Activated CD4-positive, CD25-positive, alpha-beta regulatory T cell (primary cell): ENCODE results near the gene TLR4.

ENCODE experiments used
- DNase-seq, 4 experiments: peaks; one replicate each; lab custom pipeline; 2025; lab: John Stamatoyannopoulos, UW

Gene TLR4

GRCh38 chr9:117704024-117704575 is at the start of gene TLR4:
Gene TLR4 (plus strand): TSS chr9:117704403. CDS start chr9:117704473, 70 bp downstream.
- DNase-seq = no peak

GRCh38 chr9:117656002-117656401 is 48.2 kb upstream of the TLR4 start:
- no peak for DNase-seq

DNA sequence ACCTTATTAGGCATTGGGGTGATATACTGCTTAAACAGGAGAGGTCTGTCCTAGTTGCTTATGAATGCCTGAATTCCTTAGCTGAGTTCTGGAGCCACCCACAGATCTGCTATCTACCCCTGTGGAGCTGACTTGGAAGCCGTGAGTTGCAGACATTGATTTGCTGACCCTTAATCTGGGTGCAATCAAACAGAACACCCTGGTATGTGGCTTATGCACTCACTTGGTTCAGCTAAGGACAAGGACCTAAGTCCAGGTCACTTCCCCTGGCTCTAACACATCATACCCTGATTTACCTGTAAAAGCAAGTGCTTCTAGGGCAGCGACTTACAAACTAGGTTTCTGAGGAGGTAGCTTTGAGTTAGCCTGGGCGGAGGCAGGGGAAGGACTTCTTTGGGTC is 41.6 kb upstream of the TLR4 start:
- DNase-seq = no peak

- DNase-seq = no peak
Measured at GRCh38 chr9:117664419-117664818, 39.8 kb upstream of the TLR4 start.

- DNase-seq = no peak
Measured at GRCh38 chr9:117665601-117666385, 38.4 kb upstream of the TLR4 start.

DNA sequence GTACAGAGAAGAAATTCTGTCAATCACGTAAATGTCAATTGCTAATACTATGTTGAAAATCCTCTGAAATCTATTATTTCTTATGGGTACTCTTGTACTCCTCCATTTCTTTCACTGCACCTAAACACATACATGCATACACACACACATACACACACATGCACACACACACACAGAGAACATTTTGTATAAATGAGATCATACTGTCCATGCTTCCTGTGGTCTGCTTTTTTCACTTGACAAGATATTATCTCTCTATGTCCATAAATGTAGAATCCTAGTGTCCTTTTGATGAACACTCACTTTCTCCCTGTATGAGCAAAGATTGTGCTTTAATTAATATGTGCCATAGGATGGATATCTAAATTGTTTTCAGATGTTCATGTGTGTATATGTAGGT is 32.7 kb upstream of the TLR4 start:
- no peak for DNase-seq

DNA sequence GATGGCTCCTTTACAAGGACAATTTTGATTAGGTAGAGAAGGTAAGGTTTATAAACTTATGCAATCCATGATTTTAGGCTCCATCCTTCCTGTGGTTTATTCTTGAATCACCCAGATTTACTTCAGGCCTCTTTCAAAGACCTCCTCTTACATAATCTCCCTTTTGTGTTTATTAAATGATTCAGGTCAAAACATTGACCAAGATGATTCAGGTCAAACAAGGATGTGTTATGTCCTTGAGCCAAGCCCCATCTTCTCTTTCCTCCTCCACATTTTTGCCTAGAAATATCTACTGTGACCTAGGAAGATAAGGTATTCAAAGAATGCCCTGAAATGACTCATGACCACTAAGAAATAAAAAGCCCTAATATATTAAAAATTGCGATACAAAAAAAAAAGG is 31.8 kb upstream of the TLR4 start:
- no peak for DNase-seq

DNA sequence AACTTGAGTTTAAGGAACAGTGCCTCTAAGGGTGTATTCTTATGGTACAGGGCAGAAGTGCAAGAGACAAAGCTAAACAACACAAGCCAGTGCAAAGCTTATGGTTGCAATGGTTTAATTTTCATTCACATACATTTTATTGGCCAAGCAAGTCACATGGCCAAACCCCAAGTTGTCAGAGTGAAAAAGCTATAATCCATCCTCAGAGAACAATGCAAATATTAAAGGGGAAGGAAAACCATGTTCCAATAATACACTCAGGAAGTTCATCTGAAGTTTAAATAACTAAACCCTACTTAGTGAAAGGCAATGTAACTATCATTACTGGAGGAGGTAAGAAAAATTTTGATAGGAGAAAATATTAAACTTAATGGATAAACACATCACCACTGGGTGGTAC is 26.6 kb upstream of the TLR4 start:
- no peak for DNase-seq

GRCh38 chr9:117678871-117679270 is 25.3 kb upstream of the TLR4 start:
- DNase-seq = no peak

GRCh38 chr9:117679416-117679815 is 24.8 kb upstream of the TLR4 start:
- DNase-seq = no peak

- no peak for DNase-seq
Measured at GRCh38 chr9:117681888-117682287, 22.3 kb upstream of the TLR4 start.

DNA sequence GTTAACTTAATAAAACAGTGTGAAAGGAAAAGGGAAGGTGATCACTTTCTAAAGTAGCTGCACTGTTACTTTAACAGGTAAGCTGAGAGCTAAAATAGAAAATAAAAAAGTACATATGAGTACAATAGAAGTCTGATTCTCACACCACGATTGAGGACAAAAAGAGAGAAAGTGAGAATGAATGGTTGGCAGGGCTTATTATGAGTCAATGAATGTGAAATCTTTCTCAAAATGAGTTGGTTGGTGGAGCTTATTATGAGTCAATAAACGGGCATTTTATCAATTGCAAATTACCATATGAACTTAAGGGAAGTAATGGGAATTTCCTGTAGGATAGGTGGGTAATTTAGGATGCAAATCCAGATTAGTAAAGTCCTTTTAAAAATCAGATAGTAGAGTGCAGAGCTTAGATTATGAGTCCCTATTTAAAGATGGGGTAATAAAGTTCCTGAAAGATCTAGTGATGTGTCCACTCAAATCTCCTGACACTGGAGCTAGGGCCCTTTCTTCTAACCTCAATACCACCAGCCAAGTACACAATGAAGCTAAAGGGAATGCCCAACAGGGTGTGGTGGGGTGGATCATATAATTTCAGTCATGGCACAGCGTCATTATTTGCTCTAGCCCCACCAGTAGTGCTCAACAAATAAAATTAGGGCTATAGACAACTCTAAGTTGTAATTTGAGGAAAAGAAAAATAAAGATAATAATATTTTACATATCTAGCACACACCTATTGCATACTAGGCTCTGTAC is 21.1 kb upstream of the TLR4 start:
- no peak for DNase-seq

GRCh38 chr9:117687532-117687931 is 16.7 kb upstream of the TLR4 start:
- no peak for DNase-seq

DNA sequence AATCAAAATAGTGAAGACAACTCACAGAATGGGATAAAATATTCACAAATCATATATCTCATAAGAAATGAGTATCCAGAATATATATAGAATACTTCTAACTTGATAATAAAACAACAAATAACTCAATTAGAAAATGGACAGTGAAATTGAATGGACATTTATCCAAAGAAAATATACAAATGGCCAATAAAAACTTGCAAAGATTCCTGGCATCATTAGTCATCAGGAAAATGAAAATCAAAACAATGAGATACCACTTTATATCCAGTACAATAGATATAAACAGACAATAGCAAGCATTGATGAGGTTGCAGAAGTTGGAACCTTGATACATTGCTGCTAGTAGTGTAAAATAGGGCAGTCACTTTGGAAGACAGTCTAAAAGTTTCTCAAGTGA is 12.8 kb upstream of the TLR4 start:
- DNase-seq = no peak

DNA sequence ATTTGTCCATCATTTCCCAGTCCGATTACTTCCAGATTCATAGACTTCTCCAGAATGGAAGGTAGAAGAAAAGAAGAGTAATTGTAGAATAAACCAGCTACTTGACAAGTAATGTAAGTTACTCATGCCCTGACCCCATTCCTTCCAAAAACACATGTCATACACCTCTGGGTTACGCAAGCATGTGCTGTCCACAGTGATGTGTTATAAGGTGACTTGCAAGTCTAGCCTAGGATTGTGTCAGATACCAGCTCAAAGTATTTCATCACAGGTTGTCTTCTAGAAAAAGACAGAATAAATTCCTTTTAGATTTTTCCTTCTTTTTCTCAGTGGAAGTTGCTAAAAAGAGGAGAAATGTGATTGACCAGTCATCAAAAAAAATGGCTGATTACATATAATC is 8.0 kb upstream of the TLR4 start:
- no peak for DNase-seq

- DNase-seq = no peak
Measured at GRCh38 chr9:117697046-117697445, 7.2 kb upstream of the TLR4 start.

DNA sequence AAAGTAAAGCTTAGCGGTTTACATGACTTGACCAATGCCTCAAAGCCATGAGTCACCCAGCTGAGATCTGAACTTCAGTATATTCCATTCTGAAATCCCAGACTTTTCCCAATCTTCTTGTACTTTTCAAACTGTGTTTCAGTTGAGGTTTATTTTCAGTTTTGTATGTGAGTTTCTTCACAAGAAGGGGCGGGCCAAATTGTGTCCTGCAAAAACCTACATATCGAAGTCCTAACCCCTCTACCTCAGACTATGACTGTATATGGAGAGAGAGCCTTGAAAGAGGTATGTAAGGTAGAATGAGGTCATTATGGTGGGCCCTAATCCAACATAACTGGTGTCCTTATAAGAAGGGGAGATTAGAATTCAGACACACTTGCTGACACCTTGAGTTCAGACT is 666 bp upstream of the TLR4 start:
- no peak for DNase-seq

- no peak for DNase-seq
Measured at GRCh38 chr9:117704597-117704996, 394 bp downstream of the TLR4 start.

DNA sequence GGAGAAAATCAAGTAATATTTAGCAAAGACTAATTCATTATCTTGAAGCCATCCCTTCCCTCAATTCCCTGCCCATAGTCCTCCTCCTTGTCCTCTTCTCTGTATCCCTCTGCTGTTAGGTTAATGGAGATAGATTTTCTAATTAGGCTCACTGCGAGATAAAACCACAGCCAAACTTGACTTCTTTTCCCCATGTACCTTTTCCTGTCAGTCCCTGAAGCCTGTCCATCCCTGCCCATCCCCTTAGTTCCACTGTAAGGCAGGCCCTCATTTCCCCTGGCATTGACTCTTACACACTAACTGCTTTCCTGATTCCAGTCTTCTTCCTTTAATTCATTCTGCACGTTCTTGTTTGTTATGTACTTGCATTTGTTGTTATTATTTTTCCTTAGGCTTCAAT is 1.2 kb downstream of the TLR4 start:
- DNase-seq = no peak

- DNase-seq = no peak
Measured at GRCh38 chr9:117706421-117707116, 2.4 kb downstream of the TLR4 start.

- DNase-seq = no peak
Measured at GRCh38 chr9:117707561-117707960, 3.4 kb downstream of the TLR4 start.

GRCh38 chr9:117709936-117710335 is 5.7 kb downstream of the TLR4 start:
- no peak for DNase-seq

DNA sequence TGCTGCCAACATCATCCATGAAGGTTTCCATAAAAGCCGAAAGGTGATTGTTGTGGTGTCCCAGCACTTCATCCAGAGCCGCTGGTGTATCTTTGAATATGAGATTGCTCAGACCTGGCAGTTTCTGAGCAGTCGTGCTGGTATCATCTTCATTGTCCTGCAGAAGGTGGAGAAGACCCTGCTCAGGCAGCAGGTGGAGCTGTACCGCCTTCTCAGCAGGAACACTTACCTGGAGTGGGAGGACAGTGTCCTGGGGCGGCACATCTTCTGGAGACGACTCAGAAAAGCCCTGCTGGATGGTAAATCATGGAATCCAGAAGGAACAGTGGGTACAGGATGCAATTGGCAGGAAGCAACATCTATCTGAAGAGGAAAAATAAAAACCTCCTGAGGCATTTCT is 10.1 kb downstream of the TLR4 start:
- no peak for DNase-seq
